GM12874 (cell line): ENCODE results near the gene RASL10B.

Source experiments
- TF ChIP-seq, protein P1 (sequence below): IDR thresholded peaks from 2 replicates; pipeline ENCODE4 v1.5.1; 2011; ENCODE audit warnings: low read depth, mild to moderate bottlenecking, control low read depth, low read length, moderate library complexity; ENCODE audit not compliant: insufficient read depth

Gene RASL10B

DNA sequence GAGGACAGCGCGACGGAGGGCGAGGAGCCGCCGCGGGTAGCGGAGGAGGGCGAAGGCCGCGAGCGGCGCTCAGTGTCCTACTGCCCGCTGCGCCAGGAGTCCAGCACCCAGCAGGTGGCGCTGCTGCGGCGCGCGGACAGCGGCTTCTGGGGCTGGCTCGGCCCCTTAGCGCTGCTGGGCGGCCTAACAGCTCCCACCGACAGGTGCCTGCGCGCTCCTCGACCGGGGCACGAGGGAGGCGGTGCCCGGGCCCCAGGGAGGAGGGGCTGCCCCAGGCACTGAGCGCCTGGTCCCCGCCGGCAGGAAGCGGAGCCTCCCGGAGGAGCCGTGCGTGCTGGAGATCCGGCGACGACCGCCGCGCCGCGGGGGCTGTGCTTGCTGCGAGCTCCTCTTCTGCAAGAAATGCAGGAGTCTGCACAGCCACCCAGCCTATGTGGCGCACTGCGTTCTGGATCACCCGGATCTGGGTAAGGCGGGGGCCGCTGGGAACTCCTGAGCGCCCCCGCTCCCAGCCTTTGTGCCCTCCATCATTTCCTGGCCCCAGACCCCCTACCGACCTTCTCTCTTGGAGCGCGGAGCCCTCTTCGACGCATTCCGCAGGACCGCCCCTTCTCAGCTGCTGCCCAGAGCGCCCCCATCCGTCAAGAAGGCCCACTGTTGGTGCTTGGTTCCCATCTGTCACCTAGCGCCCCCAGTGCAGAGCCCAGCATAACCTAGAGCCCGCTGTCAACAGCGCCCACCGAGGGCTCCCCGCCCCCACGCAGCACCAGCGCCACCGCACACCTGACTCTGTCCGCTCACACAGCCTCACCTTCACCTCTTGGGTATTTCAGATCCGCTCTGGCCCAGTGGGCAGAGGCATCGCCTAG, 32.9 kb downstream of the RASL10B start:
- TF ChIP-seq, protein P1, sequence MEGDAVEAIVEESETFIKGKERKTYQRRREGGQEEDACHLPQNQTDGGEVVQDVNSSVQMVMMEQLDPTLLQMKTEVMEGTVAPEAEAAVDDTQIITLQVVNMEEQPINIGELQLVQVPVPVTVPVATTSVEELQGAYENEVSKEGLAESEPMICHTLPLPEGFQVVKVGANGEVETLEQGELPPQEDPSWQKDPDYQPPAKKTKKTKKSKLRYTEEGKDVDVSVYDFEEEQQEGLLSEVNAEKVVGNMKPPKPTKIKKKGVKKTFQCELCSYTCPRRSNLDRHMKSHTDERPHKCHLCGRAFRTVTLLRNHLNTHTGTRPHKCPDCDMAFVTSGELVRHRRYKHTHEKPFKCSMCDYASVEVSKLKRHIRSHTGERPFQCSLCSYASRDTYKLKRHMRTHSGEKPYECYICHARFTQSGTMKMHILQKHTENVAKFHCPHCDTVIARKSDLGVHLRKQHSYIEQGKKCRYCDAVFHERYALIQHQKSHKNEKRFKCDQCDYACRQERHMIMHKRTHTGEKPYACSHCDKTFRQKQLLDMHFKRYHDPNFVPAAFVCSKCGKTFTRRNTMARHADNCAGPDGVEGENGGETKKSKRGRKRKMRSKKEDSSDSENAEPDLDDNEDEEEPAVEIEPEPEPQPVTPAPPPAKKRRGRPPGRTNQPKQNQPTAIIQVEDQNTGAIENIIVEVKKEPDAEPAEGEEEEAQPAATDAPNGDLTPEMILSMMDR, result peak; percentile 100

DNA sequence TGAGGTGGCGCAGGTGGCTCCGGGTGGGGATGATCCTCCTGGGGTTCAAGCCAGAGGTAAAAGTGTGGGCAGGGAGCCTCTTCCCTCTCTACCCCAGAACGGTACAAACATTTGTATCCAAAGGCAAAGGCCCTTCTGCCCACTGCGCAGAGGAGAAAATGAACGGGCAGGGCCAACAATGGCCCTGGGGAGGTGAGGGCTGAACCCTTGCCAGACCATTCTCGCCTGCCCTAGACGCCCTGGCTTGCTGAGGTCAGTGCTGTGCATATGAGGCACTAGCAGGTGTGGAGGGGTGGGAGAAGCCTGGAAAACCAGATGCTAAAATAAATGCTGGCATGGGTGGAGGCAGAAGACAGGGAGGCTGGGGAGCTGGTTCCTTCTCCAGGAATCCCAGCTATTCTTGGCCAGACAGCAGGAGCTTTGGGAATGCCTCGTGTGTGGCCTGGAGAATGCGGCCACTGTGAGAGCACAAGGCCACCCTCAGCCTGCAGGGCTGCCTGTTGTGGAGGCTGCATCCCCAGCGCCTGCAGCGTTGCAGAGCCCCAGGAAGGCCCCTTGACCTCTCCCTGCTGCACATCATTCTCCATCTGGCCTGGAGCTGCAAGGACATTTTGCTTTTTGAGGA, 33.8 kb downstream of the RASL10B start:
- TF ChIP-seq, protein P1, result no peak

DNA sequence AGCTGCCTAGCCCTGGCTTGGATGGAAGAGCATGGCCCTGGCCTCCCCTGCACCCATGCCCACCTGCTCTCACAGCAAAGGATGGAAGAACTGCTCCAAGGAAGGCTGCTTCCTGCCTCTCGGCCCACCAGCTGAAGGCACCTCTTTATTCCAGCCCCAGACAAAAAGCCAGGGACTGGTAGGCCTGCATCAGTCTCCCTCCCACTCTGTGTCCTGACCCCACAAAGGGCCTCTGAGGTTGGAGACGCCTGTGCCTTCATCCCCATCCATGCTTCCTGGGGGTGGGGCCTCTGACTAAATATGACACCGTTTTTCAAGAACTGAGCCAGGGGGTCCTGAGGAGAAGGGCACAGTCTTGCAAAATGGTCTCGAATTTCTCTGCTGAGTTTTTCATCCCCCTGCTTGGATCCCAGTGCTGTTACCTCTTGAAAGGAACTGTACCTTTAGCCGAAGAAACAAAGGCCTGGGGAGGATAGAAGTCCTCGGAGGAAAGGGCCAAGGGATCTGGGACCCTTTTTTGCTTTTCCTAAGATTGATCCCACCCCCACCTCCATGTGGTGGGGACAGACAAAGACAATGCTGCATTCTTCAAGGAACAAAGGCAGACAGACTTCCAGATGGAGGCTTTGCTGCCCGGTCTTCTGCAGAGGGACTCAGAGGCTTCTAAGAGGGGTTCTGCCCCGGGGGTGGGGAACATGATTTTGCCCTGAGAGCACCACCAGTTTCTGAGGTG, 34.5 kb downstream of the RASL10B start:
- TF ChIP-seq, protein P1, result no peak

DNA sequence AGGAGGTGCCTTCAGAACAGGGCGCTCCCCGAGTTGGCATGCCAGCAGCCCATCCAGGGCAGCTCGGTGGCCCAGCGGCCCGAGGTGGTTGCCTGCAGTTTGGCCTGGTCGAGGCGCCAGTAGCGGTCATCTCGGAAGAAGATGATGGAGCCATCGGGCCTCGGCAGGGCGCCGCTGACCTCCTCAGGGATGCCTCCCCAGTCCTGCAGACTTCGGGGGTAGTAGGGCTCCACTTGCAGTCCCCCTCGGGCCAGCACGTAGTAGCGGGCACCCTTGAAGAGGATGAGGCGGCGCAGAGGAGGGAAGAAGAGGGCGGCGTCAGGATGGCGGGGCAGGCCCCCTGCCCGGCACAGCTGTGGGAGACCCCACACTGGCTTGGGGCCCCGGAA, 35.0 kb downstream of the RASL10B start:
- TF ChIP-seq, protein P1, result no peak

DNA sequence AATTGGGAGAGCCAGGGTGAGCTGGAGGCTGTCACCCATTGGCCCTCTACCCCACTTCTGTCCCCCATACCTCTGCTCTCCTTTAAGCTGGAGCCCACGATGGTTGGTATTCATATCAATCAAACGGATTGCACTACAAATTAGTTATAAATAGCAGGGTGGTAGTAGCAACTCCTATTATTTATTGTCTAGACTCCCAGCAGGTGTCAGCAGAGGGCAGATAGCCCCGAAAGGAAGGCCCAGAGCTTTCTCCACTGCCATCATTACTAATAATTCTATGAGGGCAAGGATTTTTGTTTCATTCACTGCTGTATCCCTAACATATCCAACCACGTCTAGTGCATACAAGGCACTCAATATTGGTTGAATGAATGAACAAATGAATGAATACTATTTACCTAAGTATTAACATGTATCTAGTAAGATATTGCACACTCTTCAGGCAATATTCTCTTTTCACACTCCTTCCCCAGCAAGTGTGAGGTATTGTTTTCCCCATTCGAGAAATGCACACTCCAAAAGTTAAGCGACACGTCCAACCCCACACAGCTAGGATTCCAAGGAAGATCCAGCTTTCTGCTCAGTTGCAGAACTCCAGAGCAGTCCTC, 35.6 kb downstream of the RASL10B start:
- TF ChIP-seq, protein P1, result peak; percentile 40

DNA sequence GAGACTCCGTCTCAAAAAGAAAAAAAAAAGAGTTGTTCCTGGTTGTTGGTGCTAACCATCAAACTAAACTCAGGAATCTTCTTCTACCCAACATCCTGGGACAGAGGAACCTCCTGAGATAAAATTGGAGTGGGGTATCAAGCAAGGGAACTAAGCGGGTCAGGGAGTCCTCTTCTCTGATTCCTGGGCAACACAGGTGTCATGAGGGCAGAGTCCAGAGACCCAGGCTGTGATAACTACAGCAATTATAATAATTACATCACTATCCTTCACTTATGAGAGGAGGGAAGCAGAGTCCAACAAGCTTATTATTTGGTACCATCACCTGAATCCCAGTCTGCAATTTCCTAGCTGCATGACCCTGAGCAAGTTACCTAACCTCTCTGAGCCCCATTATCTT, 37.4 kb downstream of the RASL10B start:
- TF ChIP-seq, protein P1, result no peak
